Stimulated activated memory B cell treated with anti-CD40 and anti-IgM and Interleukin-4, amounts not matched to agents 10 μg/mL and 1 μg/mL and 100 μg/mL, for 72 hours (primary cell): ENCODE measurements around the gene CSPG5.

Experiments used
- ATAC-seq: fragments of 150-1000 bp; cut with Tn5 transposase; 2 replicates; pipeline ENCODE4 v1.10.0; 2021
- H3K27ac Mint-ChIP-seq: one replicate; pipeline ENCODE4 v1.8.0; 2022; ENCODE audit warnings: mild to moderate bottlenecking, mixed read lengths
- H3K27me3 Mint-ChIP-seq: one replicate; pipeline ENCODE4 v1.8.0; 2022; ENCODE audit warnings: mixed read lengths
- H3K36me3 Mint-ChIP-seq: one replicate; pipeline ENCODE4 v1.8.0; 2022; ENCODE audit warnings: mixed read lengths
- H3K4me1 Mint-ChIP-seq: one replicate; pipeline ENCODE4 v1.8.0; 2022; ENCODE audit warnings: mixed read lengths
- H3K4me3 Mint-ChIP-seq: one replicate; pipeline ENCODE4 v1.8.0; 2022; ENCODE audit warnings: mild to moderate bottlenecking, moderate library complexity, mixed read lengths
- H3K9me3 Mint-ChIP-seq: one replicate; pipeline ENCODE4 v1.8.0; 2022; ENCODE audit warnings: mixed read lengths

CSPG5 gene

GRCh38 chr3:47578691-47579632 is at the start of gene CSPG5:
TSS of gene CSPG5 (minus strand) at chr3:47578865. CDS start at chr3:47578693, 172 bp downstream.
- no peak within 1 kb of the TSS for H3K27ac Mint-ChIP-seq
- no peaks in the 10 kb centered on the region for H3K36me3 Mint-ChIP-seq
- peak; percentile 68 for ATAC-seq
- no peaks in the 10 kb centered on the region for H3K4me1 Mint-ChIP-seq
- H3K27me3 Mint-ChIP-seq, result peaks cover 17% of the 10 kb centered on the region
- H3K9me3 Mint-ChIP-seq, result no peaks in the 10 kb centered on the region
- H3K4me3 Mint-ChIP-seq, result peak within 1 kb of the TSS; percentile 65

- Mint-ChIP-seq H3K4me3 (no peak overlapping the region), H3K27ac (peak overlapping the region; percentile 15), H3K36me3 (peaks cover 66% of the 10 kb centered on the region), H3K4me1 (no peaks in the 10 kb centered on the region), H3K27me3 (no peaks in the 10 kb centered on the region), H3K9me3 (no peaks in the 10 kb centered on the region)
- ATAC-seq, result no peak
Observed at GRCh38 chr3:47628426-47628825, 49.8 kb upstream of the CSPG5 start.

GRCh38 chr3:47622671-47623461 is 44.2 kb upstream of the CSPG5 start:
- Mint-ChIP-seq H3K36me3 (peaks cover 60% of the 10 kb centered on the region), H3K27me3 (no peaks in the 10 kb centered on the region), H3K9me3 (no peaks in the 10 kb centered on the region), H3K4me1 (peaks cover 6% of the 10 kb centered on the region), H3K4me3 (no peak overlapping the region), H3K27ac (no peak overlapping the region)
- ATAC-seq, result no peak

- Mint-ChIP-seq H3K4me1 (peaks cover 6% of the 10 kb centered on the region), H3K27ac (no peak overlapping the region), H3K36me3 (peaks cover 49% of the 10 kb centered on the region), H3K27me3 (no peaks in the 10 kb centered on the region), H3K9me3 (no peaks in the 10 kb centered on the region), H3K4me3 (no peak overlapping the region)
- no peak for ATAC-seq
Observed at GRCh38 chr3:47617086-47618010, 38.7 kb upstream of the CSPG5 start.

- Mint-ChIP-seq H3K9me3 (no peaks in the 10 kb centered on the region), H3K27me3 (no peaks in the 10 kb centered on the region), H3K4me3 (no peak overlapping the region), H3K4me1 (peaks cover 6% of the 10 kb centered on the region), H3K36me3 (peaks cover 51% of the 10 kb centered on the region), H3K27ac (no peak overlapping the region)
- ATAC-seq, result no peak
Observed at GRCh38 chr3:47614788-47615187, 36.1 kb upstream of the CSPG5 start.

GRCh38 chr3:47613722-47614121 is 35.1 kb upstream of the CSPG5 start:
- peaks cover 50% of the 10 kb centered on the region for H3K36me3 Mint-ChIP-seq
- H3K27ac Mint-ChIP-seq, result no peak overlapping the region
- H3K9me3 Mint-ChIP-seq, result no peaks in the 10 kb centered on the region
- no peaks in the 10 kb centered on the region for H3K27me3 Mint-ChIP-seq
- H3K4me1 Mint-ChIP-seq, result no peaks in the 10 kb centered on the region
- ATAC-seq, result no peak
- no peak overlapping the region for H3K4me3 Mint-ChIP-seq

- no peaks in the 10 kb centered on the region for H3K9me3 Mint-ChIP-seq
- no peaks in the 10 kb centered on the region for H3K4me1 Mint-ChIP-seq
- no peak overlapping the region for H3K27ac Mint-ChIP-seq
- no peaks in the 10 kb centered on the region for H3K27me3 Mint-ChIP-seq
- H3K36me3 Mint-ChIP-seq, result peaks cover 50% of the 10 kb centered on the region
- H3K4me3 Mint-ChIP-seq, result no peak overlapping the region
- ATAC-seq, result no peak
Observed at GRCh38 chr3:47612879-47613278, 34.2 kb upstream of the CSPG5 start.

- ATAC-seq, result no peak
- no peaks in the 10 kb centered on the region for H3K9me3 Mint-ChIP-seq
- H3K4me3 Mint-ChIP-seq, result no peak overlapping the region
- no peaks in the 10 kb centered on the region for H3K4me1 Mint-ChIP-seq
- H3K27ac Mint-ChIP-seq, result peak overlapping the region; percentile 7
- H3K36me3 Mint-ChIP-seq, result peaks cover 47% of the 10 kb centered on the region
- no peaks in the 10 kb centered on the region for H3K27me3 Mint-ChIP-seq
Observed at GRCh38 chr3:47612178-47612577, 33.5 kb upstream of the CSPG5 start.

GRCh38 chr3:47611576-47611975 is 32.9 kb upstream of the CSPG5 start:
- ATAC-seq, result no peak
- no peaks in the 10 kb centered on the region for H3K9me3 Mint-ChIP-seq
- H3K27me3 Mint-ChIP-seq, result no peaks in the 10 kb centered on the region
- H3K4me1 Mint-ChIP-seq, result no peaks in the 10 kb centered on the region
- no peak overlapping the region for H3K4me3 Mint-ChIP-seq
- peak overlapping the region; percentile 7 for H3K27ac Mint-ChIP-seq
- H3K36me3 Mint-ChIP-seq, result peaks cover 44% of the 10 kb centered on the region

GRCh38 chr3:47610583-47610982 is 31.9 kb upstream of the CSPG5 start:
- Mint-ChIP-seq H3K27ac (no peak overlapping the region), H3K27me3 (no peaks in the 10 kb centered on the region), H3K4me1 (no peaks in the 10 kb centered on the region), H3K36me3 (peaks cover 51% of the 10 kb centered on the region), H3K4me3 (no peak overlapping the region), H3K9me3 (no peaks in the 10 kb centered on the region)
- ATAC-seq, result no peak

- Mint-ChIP-seq H3K9me3 (no peaks in the 10 kb centered on the region), H3K27me3 (no peaks in the 10 kb centered on the region), H3K27ac (no peak overlapping the region), H3K36me3 (peaks cover 76% of the 10 kb centered on the region), H3K4me1 (no peaks in the 10 kb centered on the region), H3K4me3 (no peak overlapping the region)
- no peak for ATAC-seq
Observed at GRCh38 chr3:47607335-47607734, 28.7 kb upstream of the CSPG5 start.

GRCh38 chr3:47606165-47606564 is 27.5 kb upstream of the CSPG5 start:
- H3K4me3 Mint-ChIP-seq, result no peak overlapping the region
- H3K27ac Mint-ChIP-seq, result no peak overlapping the region
- no peaks in the 10 kb centered on the region for H3K27me3 Mint-ChIP-seq
- ATAC-seq, result no peak
- peaks cover 71% of the 10 kb centered on the region for H3K36me3 Mint-ChIP-seq
- no peaks in the 10 kb centered on the region for H3K4me1 Mint-ChIP-seq
- no peaks in the 10 kb centered on the region for H3K9me3 Mint-ChIP-seq

GRCh38 chr3:47605652-47606051 is 27.0 kb upstream of the CSPG5 start:
- H3K36me3 Mint-ChIP-seq, result peaks cover 72% of the 10 kb centered on the region
- no peak overlapping the region for H3K27ac Mint-ChIP-seq
- ATAC-seq, result no peak
- H3K9me3 Mint-ChIP-seq, result no peaks in the 10 kb centered on the region
- H3K4me1 Mint-ChIP-seq, result no peaks in the 10 kb centered on the region
- no peak overlapping the region for H3K4me3 Mint-ChIP-seq
- H3K27me3 Mint-ChIP-seq, result no peaks in the 10 kb centered on the region

- Mint-ChIP-seq H3K4me3 (no peak overlapping the region), H3K9me3 (no peaks in the 10 kb centered on the region), H3K27me3 (no peaks in the 10 kb centered on the region), H3K36me3 (peaks cover 59% of the 10 kb centered on the region), H3K27ac (no peak overlapping the region), H3K4me1 (no peaks in the 10 kb centered on the region)
- ATAC-seq, result no peak
Observed at GRCh38 chr3:47604145-47604544, 25.5 kb upstream of the CSPG5 start.

GRCh38 chr3:47603332-47603731 is 24.7 kb upstream of the CSPG5 start:
- Mint-ChIP-seq H3K36me3 (peaks cover 59% of the 10 kb centered on the region), H3K4me3 (no peak overlapping the region), H3K27ac (no peak overlapping the region), H3K9me3 (no peaks in the 10 kb centered on the region), H3K27me3 (no peaks in the 10 kb centered on the region), H3K4me1 (no peaks in the 10 kb centered on the region)
- no peak for ATAC-seq
